NCI-H146 treated with DMSO at 0.1 percent for 48 hours (cell line): Measurements from ENCODE around the gene MTF2.
"Not testable (repeated sequence)": the region's sequence is repeated elsewhere in the genome, so short reads cannot be mapped to it uniquely, and the experiment has no call there.

Source experiments
- DNase-seq: peaks from one replicate; lab custom pipeline; 2025; ENCODE audit not compliant: unreplicated experiment; lab: John Stamatoyannopoulos, UW

The MTF2 gene

GRCh38 chr1:93140106-93140505 lies 61.0 kb downstream of the MTF2 start:
- no peak for DNase-seq

- no peak for DNase-seq
Observed at GRCh38 chr1:93142161-93142560, 63.1 kb downstream of the MTF2 start.

DNA sequence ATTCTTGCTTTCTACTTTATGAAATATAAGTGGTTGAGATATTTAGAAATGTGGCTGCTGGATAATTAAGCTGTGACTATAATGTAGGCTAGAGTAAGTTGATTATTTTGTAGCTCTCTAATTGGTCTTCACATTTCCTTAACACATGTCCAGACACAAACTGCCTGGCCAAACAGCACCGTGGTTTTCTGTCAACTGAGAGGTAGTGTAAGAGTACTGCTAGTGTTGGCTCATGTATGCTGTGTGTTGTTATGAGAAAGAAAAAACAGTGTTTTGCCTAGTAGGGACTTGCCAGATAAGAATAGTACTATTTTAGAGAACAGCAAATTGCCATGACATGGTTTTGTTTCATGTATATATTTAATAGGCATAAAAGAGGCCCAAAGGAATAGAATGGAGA lies 64.1 kb downstream of the MTF2 start:
- no peak for DNase-seq

GRCh38 chr1:93143769-93144168 lies 64.7 kb downstream of the MTF2 start:
- DNase-seq, result no peak

DNA sequence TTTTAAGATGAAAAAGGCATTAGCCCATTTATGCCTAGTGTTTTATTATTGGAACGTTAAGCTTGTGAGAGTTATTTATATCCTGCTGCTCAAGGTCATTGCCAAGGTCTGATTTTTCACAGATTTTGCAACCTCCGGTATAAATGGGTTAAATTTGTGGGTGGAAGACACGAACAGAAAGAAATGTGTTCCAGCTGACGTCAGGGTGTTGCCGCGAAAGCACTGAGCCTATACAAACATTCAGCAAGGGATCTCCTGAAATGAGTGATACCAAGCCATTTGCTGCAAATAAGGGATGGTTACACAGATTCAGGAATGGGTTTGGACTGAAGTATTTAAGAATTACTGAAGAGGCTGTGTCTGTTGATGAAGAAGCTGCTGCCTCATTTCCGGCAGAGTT lies 68.9 kb downstream of the MTF2 start:
- DNase-seq, result no peak

GRCh38 chr1:93150729-93151128 lies 71.6 kb downstream of the MTF2 start:
- DNase-seq, result no peak

DNA sequence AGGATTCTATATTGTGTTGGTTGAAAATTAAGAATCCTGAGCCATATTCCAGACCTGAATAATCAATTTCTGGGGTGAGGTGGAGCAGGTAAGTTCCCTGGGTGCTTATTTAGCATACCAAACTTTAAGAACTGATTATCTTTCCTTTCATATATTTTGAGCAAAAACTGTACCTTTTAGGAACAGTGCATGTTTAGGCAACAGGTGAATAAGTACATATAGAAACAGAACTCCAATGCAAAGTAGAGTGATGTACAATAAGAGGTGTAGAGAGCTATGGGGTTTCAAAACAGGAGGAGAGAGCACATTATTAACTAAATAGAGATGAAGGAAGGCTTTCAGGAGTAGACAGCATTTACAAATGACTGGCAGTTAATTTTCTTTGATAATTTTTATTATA lies 72.4 kb downstream of the MTF2 start:
- no peak for DNase-seq

GRCh38 chr1:93152835-93153234 lies 73.8 kb downstream of the MTF2 start:
- DNase-seq, result no peak

GRCh38 chr1:93154898-93155297 lies 75.8 kb downstream of the MTF2 start:
- DNase-seq, result no peak

DNA sequence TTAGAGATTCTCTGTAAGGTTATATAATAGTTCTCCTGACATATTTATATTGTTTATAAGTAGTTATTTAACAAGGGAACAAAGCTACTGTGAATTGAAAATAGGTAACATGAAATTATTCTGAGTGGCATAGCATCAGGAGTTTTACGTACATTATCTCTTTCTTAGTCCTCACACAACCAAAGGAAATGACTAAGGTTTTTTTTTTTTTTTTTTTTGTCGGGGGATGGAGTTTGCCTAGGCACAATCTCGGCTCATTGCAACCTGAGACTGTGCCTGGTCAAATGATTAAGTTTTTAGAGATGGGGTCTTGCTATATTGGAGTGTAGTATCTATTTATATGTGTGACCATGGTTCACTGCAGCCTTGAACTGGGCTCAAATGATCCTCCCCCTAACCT lies 76.3 kb downstream of the MTF2 start:
- DNase-seq, result no peak

DNA sequence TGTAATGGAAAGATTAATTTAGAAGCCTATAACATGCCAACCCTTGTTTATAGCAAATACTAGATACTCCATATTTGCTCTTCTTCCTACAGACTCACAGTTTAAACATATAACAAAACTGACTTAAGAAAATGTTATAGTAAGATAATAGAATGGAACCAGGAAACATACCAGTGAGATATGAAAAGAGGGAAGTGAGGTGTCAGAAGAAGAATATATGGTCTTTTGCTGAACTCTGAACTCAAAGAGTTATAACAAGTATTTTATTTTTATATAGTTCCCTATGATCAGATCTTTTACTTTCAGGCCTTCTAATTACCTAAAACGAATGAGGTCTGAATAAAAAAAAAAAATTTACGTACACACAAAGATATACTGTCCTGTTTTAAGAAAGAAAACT lies 80.3 kb downstream of the MTF2 start:
- no peak for DNase-seq

DNA sequence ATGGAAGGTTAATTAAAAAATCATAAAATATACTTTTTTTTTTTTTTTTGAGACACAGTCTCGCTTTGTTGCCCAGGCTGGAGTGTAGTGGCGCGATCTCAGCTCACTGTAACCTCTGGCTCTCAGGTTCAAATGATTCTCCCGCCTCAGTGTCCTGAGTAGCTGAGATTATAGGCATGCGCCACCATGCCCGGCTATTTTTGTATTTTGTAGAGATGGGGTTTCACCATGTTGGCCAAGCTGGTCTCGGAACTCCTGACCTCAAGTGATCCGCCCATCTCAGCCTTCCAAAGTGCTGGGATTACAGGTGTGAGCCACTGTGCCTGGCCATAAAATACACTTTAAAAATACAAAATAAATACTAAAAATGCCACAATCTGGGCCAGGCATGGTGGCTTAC lies 84.2 kb downstream of the MTF2 start:
- DNase-seq, result not testable (repeated sequence)

- DNase-seq, result no peak
Observed at GRCh38 chr1:93164816-93165215, 85.7 kb downstream of the MTF2 start.

DNA sequence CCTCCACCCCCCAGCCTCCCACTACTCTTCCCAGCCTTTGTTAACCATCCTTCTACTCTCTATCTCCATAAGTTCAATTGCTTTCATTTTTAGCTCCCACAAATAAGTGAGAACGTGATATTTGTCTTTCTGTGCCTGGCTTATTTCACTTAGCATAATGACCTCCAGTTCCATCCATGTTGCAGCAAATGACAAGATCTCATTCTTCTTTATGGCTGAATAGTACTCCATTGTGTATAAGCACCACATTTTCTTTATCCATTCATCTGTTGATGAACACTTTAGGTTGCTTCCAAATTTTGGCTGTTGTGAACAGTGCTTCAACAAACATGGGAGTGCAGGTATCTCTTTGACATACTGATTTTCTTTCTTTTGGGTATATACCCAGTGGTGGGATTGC lies 86.8 kb downstream of the MTF2 start:
- not testable (repeated sequence) for DNase-seq

GRCh38 chr1:93167006-93167405 lies 87.9 kb downstream of the MTF2 start:
- no peak for DNase-seq

DNA sequence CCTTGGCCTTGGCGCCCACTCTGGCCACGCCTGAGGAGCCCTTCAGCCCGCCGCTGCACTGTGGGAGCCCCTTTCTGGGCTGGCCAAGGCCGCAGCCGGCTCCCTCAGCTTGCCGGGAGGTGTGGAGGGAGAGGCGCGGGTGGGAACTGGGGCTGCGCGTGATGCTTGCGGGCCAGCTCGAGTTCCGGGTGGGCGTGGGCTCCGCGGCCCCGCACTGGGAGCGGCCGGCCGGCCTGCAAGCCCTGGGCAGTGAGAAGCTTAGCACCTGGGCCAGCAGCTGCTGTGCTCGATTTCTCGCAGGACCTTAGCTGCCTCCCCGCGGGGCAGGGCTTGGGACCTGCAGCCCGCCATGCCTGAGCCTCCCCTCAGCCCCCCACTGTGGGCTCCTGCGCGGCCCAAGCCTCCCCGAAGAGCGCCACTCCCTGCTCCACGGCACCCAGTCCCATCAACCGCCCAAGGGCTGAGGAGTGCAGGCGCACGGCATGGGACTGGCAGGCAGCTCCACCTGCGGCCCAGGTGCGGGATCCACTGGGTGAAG lies 91.1 kb downstream of the MTF2 start:
- not testable (repeated sequence) for DNase-seq

DNA sequence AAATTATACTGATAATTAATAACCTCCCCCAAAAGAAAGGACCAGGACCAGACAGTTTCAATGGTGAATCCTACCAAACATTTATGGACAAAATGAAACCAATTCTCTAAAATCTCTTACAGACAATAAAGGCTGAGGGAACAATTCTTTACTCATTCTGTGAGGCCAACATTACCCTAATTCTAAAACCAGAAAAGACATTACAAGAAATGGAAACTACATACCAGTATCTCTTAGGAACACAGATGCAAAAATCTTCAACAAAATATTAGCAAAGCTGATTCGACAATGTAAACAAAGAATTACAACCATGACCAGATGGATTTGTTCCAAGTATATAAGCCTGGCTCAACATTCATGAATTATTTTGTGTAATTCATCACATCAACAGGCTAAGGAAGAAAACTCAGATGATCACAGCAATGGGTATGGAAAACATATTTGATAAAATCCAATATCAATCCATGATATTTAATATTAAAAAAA lies 92.5 kb downstream of the MTF2 start:
- no peak for DNase-seq

DNA sequence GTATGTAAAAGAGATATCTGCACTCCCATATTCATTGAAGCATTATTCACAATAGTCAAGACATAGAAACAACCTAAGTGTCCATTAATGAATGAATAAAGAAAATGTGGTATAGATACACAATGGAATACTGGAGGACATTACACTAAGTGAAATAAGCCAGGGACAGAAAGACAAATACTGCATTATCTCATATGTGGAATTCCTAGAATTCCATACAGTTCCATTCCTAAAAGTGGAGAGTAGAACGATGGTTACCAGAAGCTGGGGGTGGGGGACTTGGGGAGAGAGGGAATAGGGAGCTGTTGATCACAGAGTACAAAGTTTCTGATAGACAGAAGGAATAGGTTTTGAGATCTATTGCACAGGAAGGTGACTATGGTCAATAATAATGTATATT lies 93.7 kb downstream of the MTF2 start:
- DNase-seq, result no peak

GRCh38 chr1:93174638-93175037 lies 95.6 kb downstream of the MTF2 start:
- DNase-seq, result not testable (repeated sequence)

GRCh38 chr1:93177991-93178390 lies 98.9 kb downstream of the MTF2 start:
- no peak for DNase-seq

- DNase-seq, result no peak
Observed at GRCh38 chr1:93178418-93178817, 99.3 kb downstream of the MTF2 start.

DNA sequence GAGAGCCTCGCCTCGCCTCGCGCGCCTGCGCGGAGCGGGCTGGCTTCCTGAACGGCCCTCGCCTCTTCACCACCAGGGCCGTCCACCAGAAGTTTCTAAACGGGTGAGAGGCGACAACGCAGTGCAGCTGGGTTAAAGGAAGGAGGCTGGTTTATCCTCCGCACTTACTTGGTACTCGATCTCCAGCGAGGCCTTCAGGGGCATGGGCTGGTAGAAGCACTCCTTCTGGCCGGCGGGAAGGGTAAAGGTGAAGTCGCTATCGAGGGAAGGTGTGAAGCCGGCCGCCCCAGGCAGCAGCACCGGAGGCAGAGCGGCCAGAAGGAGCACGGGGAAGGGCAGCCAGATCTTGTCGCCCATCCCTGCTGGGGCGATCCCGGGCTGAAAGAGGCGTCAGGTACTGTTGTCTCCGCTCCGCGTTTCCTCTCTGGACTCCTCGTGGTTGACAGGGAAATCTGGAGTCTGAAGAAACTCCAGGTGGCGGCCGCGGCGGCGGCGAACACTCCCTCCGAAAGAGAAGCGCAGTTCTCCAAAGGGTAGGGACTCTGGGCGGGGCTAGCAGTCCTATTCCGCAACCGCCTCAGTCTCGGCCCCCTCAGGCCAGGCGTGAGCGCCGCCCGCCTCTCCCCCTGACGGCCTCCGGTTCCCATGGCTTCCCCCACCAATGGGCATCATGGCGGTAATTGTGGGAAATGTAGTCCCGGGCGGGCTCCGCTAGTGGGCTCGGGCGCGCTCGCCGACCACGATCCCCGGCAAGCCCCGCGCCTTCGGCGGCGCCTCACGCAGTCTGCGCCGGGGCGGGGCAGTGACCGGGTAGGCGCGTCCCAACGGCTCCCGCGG lies 101.0 kb downstream of the MTF2 start, which contains the start of gene TMED5:
Gene TMED5 (minus strand): TSS at position 528 of the 837 bp plus-strand sequence. CDS start 171 bp downstream, at position 357.
- peak; percentile 94 for DNase-seq
